Ovary (tissue), 9 donors: ENCODE results near the gene TIMP4. TPM values are rescaled to one million over a fixed set of nuclear protein-coding genes. Genes with fewer than 3 reads are reported as not detected.

Source experiments
- DNase-seq, 5 donors: peaks; one replicate each; pipeline ENCODE4 v3.0.0-alpha.2; 2019 to 2020
- H3K27ac ChIP-seq, 2 donors: fragments of 200-600 bp; one replicate each; pipeline versions ENCODE4 v1.5.1 to v1.8.0; 2019 to 2022
- H3K27me3 ChIP-seq: fragments of 200-600 bp; one replicate; pipeline ENCODE4 v1.8.0; 2022
- H3K36me3 ChIP-seq: fragments of 200-600 bp; sonication (generic); one replicate; pipeline ENCODE4 v1.5.1; 2019
- H3K4me1 ChIP-seq: one replicate; pipeline ENCODE4 v1.8.1; 2013; ENCODE audit warnings: mild to moderate bottlenecking, moderate library complexity; ENCODE audit not compliant: insufficient read depth
- H3K4me3 ChIP-seq: fragments of 200-600 bp; sonication (generic); one replicate; pipeline ENCODE4 v1.5.1; 2017
- H3K9me3 ChIP-seq, 2 donors: fragments of 200-600 bp in 1 of 2; sonication (generic) in 1 of 2; one replicate each; pipeline versions ENCODE4 v1.5.1 to v1.8.1; 2013 to 2019; ENCODE audit warnings: mild to moderate bottlenecking in 1 of 2, moderate library complexity in 1 of 2
- CTCF ChIP-seq, 3 donors: fragments of 450-650 bp in 2 of 3; fragments of 200-600 bp in 1 of 3; IDR thresholded peaks; one replicate each; pipeline versions ENCODE4 v1.5.1 to v1.8.0; 2016 to 2022; ENCODE audit warnings: antibody characterized with exemption in 3 of 3, mild to moderate bottlenecking in 1 of 3
- EP300 ChIP-seq: sonication (generic); formaldehyde crosslinking; IDR thresholded peaks from one replicate; pipeline ENCODE4 v1.6.1; 2017; ENCODE audit warnings: antibody characterized with exemption
- POLR2A ChIP-seq: fragments of 450-650 bp; IDR thresholded peaks from one replicate; pipeline ENCODE4 v1.6.1; 2017; ENCODE audit warnings: antibody characterized with exemption, mild to moderate bottlenecking, moderate library complexity
- WGBS, 3 donors: extraction: QIAGEN DNeasy Blood & Tissue Kit in 1 of 3; methylation state at CpG; one replicate each; pipeline versions ENCODE4 v1.1.5 to v1.1.7; 2013 to 2017; 5-methylcytosine and 5-hydroxymethylcytosine counted together
- intact Hi-C, 4 donors: fragments of 100-400 bp; cut with DNase I; formaldehyde crosslinking; loops; one replicate each; pipeline versions ENCODE4 v1.11.0 to v1.15.1; 2022 to 2023
- polyA plus RNA-seq, 2 donors: library from polyadenylated mRNA; stranded (reverse); fragments of 200-250 nt in 1 of 2; fragments of 350-450 nt in 1 of 2; fragmentation: Illumina TruSeq in 1 of 2; extraction: RNeasy Lipid Tissue Mini Kit (QIAGEN cat#74804) in 1 of 2; gene quantifications; one replicate each; pipeline ENCODE4 v1.2.3, GENCODE V29; 2013 to 2014
- total RNA-seq, 7 donors: library from RNA; depleted of rRNA in 2 of 7; stranded (reverse); fragments of >200 nt in 2 of 7; fragmentation: NEBNext Ultra II Directional in 3 of 7; extraction: Animal tissue kit (Norgen Biotek cat#: 25700) in 3 of 7; gene quantifications; one replicate each; pipeline versions ENCODE4 v1.1.0 to v1.2.4, GENCODE V29; 2016 to 2023
- donor health status: DM: no; HTN: no; CAD: no; lungs with moderate emphysema.
- donor health status: DM: no; HTN: no; CAD: no.
- donor health status: Bipolar disorder and iron deficiency.
- donor health status: DM: yes; HTN: yes; CAD: no.
- donor health status: DM: no; HTN: no; CAD: no.
- donor health status: DM: yes; HTN: yes; CAD: no.

Gene TIMP4
- total and polyA plus RNA-seq, 9 donors, result 1.1 to 11.8 (median 4.3) TPM

DNA sequence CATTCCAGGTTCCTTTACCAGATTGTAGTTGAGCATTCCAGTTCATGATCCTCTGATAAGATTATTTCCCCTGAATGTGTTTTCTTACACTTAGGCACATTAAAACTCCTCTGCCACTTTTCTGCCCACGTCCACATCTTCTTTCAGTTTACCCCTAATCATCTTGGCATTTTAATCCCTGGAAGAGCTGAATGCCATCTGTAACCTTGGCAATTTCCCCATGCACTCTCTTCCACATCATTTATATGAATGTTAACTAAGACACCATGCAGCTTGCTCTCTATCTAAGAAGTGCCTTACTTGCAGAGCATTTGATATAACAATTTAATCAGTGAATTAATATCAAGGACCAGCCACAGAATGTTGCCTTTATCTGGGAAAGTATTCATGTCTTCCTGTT, 25.8 kb downstream of the TIMP4 start:
- H3K27ac ChIP-seq, result no peak overlapping the region
- H3K36me3 ChIP-seq, result no peaks in the 10 kb centered on the region
- TF ChIP-seq POLR2A, result no peak
- no peak for TF ChIP-seq CTCF (IDR thresholded peaks at IDR 0.05)
- no peak for TF ChIP-seq EP300
- intact Hi-C loops, result loop anchor here in 1 of 4 donors (10.0 kb wide), 1 partner anchor 592 kb away; no protein-coding TSS in a partner anchor
- H3K4me1 ChIP-seq, result no peaks in the 10 kb centered on the region
- 16 to 35% (median 29%) methylated on average over 1 of the region's 1 CpG for WGBS, 3 donors
- H3K4me3 ChIP-seq, result no peak overlapping the region
- H3K9me3 ChIP-seq, result no peaks in the 10 kb centered on the region
- H3K27me3 ChIP-seq, result no peaks in the 10 kb centered on the region
- no peak for DNase-seq

DNA sequence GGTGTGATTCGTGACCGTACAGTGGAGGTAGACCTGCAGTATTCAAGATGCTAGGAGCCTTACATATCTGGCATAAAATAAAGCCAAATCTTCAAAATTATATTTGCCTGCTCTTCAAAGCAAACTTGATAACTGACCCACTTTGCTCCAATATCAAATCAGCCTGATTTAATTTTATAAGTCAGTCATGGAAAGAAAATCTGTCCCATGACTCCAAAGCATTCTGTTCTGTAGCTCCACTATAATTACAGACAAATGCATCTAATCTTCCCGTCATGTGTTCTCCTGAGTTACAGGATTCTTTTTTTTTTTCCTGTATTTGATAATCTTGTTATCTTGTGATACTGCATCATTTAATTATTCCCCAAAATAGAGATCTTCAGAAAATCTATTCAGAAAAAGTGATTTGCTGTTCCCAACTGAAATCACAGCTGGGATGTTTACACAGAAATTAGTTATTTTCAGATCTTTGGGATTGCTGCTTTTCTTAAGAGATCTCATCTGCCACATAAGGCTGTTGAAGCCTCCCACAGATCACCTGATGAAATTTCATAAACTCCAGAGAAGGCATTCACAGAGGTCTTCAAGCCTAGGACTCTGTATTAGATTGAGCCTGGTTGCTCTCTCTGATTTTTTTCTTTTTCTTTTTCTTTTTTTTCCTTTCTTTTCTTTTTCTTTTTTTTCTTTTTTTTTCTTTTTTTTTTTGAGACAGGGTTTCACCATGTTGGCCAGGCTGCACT, 27.2 kb downstream of the TIMP4 start:
- no peak overlapping the region for H3K27ac ChIP-seq
- DNase-seq, result no peak
- no peak overlapping the region for H3K4me3 ChIP-seq
- WGBS, 3 donors, result 82 to 89% (median 85%) methylated on average over 3 of the region's 3 CpGs
- no peaks in the 10 kb centered on the region for H3K4me1 ChIP-seq
- H3K9me3 ChIP-seq, result no peaks in the 10 kb centered on the region
- intact Hi-C loops, result loop anchor here in 1 of 4 donors (10.0 kb wide), 1 partner anchor 593 kb away; no protein-coding TSS in a partner anchor
- no peak for TF ChIP-seq POLR2A
- no peak for TF ChIP-seq CTCF (IDR thresholded peaks at IDR 0.05)
- no peak for TF ChIP-seq EP300
- no peaks in the 10 kb centered on the region for H3K27me3 ChIP-seq
- H3K36me3 ChIP-seq, result no peaks in the 10 kb centered on the region

DNA sequence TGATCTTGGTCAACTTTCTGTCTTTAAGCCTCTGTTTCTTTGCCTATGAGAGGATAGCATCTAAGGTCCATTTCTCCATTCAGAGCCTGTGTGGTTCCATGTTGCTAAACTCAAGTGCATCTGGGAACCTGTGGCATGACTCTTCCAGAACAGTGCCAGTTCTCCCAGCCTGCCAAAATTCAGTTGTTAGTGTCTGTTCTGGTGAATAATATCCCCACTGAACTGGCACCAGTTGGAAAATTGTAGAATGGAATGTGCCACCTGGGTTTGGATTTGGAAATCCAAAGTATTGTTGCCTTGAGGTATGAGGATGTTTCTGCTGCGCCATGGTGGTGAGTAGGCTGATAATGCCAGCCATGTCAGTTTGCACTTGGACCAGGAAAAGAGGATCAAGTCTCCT, 31.3 kb downstream of the TIMP4 start:
- no peaks in the 10 kb centered on the region for H3K9me3 ChIP-seq
- no peaks in the 10 kb centered on the region for H3K4me1 ChIP-seq
- H3K36me3 ChIP-seq, result no peaks in the 10 kb centered on the region
- intact Hi-C loops, result no loop called here
- no peaks in the 10 kb centered on the region for H3K27me3 ChIP-seq
- H3K4me3 ChIP-seq, result no peak overlapping the region
- 96 to 100% (median 100%) methylated on average over 1 of the region's 1 CpG for WGBS, 3 donors
- TF ChIP-seq POLR2A (no peak), EP300 (no peak), CTCF (IDR thresholded peaks at IDR 0.05) (no peak)
- no peak for DNase-seq
- no peak overlapping the region for H3K27ac ChIP-seq

DNA sequence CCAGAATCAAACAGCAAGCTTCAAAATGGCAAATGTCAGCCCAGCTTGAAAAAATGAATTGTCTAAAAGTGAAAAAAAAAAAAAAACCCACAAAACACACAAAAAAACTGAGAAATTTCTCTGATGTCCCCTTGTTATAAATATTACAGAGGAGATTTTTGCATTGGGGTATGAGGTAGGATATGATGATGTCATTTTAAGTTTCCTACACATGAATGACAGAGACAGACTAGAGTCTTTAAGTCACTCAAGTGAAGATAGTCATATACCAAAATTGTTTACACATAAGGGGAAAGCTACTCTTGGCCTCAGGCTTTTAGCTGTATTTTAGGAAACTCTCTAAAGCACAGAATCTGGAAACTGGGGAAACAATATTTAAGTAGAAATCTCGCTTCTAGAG, 32.9 kb downstream of the TIMP4 start:
- WGBS, 3 donors, result 90 to 97% (median 93%) methylated on average over 1 of the region's 1 CpG
- H3K4me1 ChIP-seq, result no peaks in the 10 kb centered on the region
- H3K27me3 ChIP-seq, result no peaks in the 10 kb centered on the region
- H3K9me3 ChIP-seq, result no peaks in the 10 kb centered on the region
- intact Hi-C loops, result no loop called here
- H3K4me3 ChIP-seq, result no peak overlapping the region
- TF ChIP-seq CTCF (IDR thresholded peaks at IDR 0.05) (no peak), POLR2A (no peak), EP300 (no peak)
- DNase-seq, result no peak
- no peak overlapping the region for H3K27ac ChIP-seq
- no peaks in the 10 kb centered on the region for H3K36me3 ChIP-seq
